ENCODE measurements around the gene LSAMP. TPM values are rescaled to one million over a fixed set of nuclear protein-coding genes. Genes with fewer than 3 reads are reported as not detected.
A peak's percentile ranks its signal among the peaks of the same experiment; 100 is the strongest.

Gene LSAMP
- total RNA-seq, 1 experiment from 2014 or later: 10.1 TPM

- TF ChIP-seq CTCF (conservative IDR thresholded peaks at IDR 0.05; ENCODE audit: low read depth, low read length): no peak
- no peak for TF ChIP-seq EZH2 (IDR thresholded peaks at IDR 0.05; ENCODE audit: borderline replicate concordance, low read depth, low read length, poor library complexity, severe bottlenecking)
- ChIA-PET CTCF (interaction anchor here (1.5 kb wide), 1 partner anchor 30 kb away, joined by 4 read pairs; no protein-coding TSS in a partner anchor), POLR2A (ENCODE audit: low non-redundant PET) (no interaction called here)
- Histone ChIP-seq H3K9me3 (ENCODE audit: low read depth, low read length, poor library complexity, severe bottlenecking) (no peaks in the 10 kb centered on the region), H3K4me3 (ENCODE audit: low read depth, low read length, poor library complexity, severe bottlenecking) (no peak overlapping the region), H3K4me1 (ENCODE audit: insufficient read depth, low read length, poor library complexity, severe bottlenecking) (peaks cover 6% of the 10 kb centered on the region), H3K27me3 (replicated peaks; ENCODE audit: insufficient read depth, low read depth, low read length, poor library complexity) (no peaks in the 10 kb centered on the region), H3K36me3 (ENCODE audit: insufficient read depth, low read length, poor library complexity, severe bottlenecking) (no peaks in the 10 kb centered on the region), H3K27ac (ENCODE audit: low read depth, low read length, poor library complexity, severe bottlenecking) (no peak overlapping the region)
- intact Hi-C loops (cut with micrococcal nuclease; ENCODE audit: unreplicated experiment): loop anchor here (1.0 to 10.0 kb wide), 4 partner anchors 121 to 1449 kb away; no protein-coding TSS in a partner anchor
- no peak for DNase-seq (ENCODE audit: low spot score)
- no TSS peak for BruUV-seq (replicated peaks)
Observed at GRCh38 chr3:115814006-115814405, 631.3 kb downstream of the LSAMP start.

DNA sequence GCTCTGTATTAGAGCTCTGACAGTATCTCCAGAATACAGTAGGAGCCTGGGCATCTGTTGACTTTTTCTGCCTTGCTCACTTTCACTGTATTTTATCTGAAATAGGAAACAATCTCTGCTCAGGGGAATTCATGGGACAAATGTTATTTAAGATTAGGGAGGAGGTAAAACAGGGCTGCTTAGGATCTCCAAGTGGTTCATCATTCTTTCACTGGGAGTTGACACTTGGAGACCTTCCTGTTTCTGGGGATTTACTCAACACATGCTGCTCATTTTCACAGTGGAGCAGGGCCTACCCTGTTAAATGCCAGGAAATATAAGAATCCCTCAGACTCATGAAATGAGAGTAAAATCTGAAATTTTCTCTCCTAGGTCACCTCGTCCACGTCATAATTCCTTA, 636.5 kb downstream of the LSAMP start:
- TF ChIP-seq CTCF (conservative IDR thresholded peaks at IDR 0.05; ENCODE audit: low read depth, low read length) (no peak), EZH2 (IDR thresholded peaks at IDR 0.05; ENCODE audit: borderline replicate concordance, low read depth, low read length, poor library complexity, severe bottlenecking) (no peak)
- CTCF ChIA-PET: no interaction called here
- Histone ChIP-seq H3K27me3 (replicated peaks; ENCODE audit: insufficient read depth, low read depth, low read length, poor library complexity) (no peaks in the 10 kb centered on the region), H3K27ac (ENCODE audit: low read depth, low read length, poor library complexity, severe bottlenecking) (peak overlapping the region; percentile 27), H3K4me1 (ENCODE audit: insufficient read depth, low read length, poor library complexity, severe bottlenecking) (peaks cover 33% of the 10 kb centered on the region), H3K4me3 (ENCODE audit: low read depth, low read length, poor library complexity, severe bottlenecking) (no peak overlapping the region), H3K9me3 (ENCODE audit: low read depth, low read length, poor library complexity, severe bottlenecking) (no peaks in the 10 kb centered on the region), H3K36me3 (ENCODE audit: insufficient read depth, low read length, poor library complexity, severe bottlenecking) (no peaks in the 10 kb centered on the region)
- no TSS peak for BruUV-seq (replicated peaks)
- POLR2A ChIA-PET (ENCODE audit: low non-redundant PET): no interaction called here
- intact Hi-C loops (cut with micrococcal nuclease; ENCODE audit: unreplicated experiment): no loop called here
- DNase-seq (ENCODE audit: low spot score): no peak

GRCh38 chr3:115808244-115808643, 637.0 kb downstream of the LSAMP start:
- no peak for TF ChIP-seq CTCF (conservative IDR thresholded peaks at IDR 0.05; ENCODE audit: low read depth, low read length)
- no peak for TF ChIP-seq EZH2 (IDR thresholded peaks at IDR 0.05; ENCODE audit: borderline replicate concordance, low read depth, low read length, poor library complexity, severe bottlenecking)
- ChIA-PET POLR2A (ENCODE audit: low non-redundant PET) (no interaction called here), CTCF (no interaction called here)
- intact Hi-C loops (cut with micrococcal nuclease; ENCODE audit: unreplicated experiment): no loop called here
- peak; percentile 63 for DNase-seq (ENCODE audit: low spot score)
- no peaks in the 10 kb centered on the region for H3K9me3 ChIP-seq (ENCODE audit: low read depth, low read length, poor library complexity, severe bottlenecking)
- no TSS peak for BruUV-seq (replicated peaks)
- H3K27ac ChIP-seq (ENCODE audit: low read depth, low read length, poor library complexity, severe bottlenecking): peak overlapping the region; percentile 27
- H3K4me1 ChIP-seq (ENCODE audit: insufficient read depth, low read length, poor library complexity, severe bottlenecking): peaks cover 33% of the 10 kb centered on the region
- H3K36me3 ChIP-seq (ENCODE audit: insufficient read depth, low read length, poor library complexity, severe bottlenecking): no peaks in the 10 kb centered on the region
- no peaks in the 10 kb centered on the region for H3K27me3 ChIP-seq (replicated peaks; ENCODE audit: insufficient read depth, low read depth, low read length, poor library complexity)
- H3K4me3 ChIP-seq (ENCODE audit: low read depth, low read length, poor library complexity, severe bottlenecking): no peak overlapping the region

All from A673 (cell line).